A549 (cell line): ENCODE data around the gene GRIK1.

Source experiments
- BHLHE40 ChIP-seq: IDR thresholded peaks from 2 replicates; pipeline ENCODE4 v1.6.1; 2012; ENCODE audit warnings: low read depth, low read length, inconsistent platforms
- CTCF ChIP-seq: fragments of >200 bp; sonication (Bioruptor Twin); formaldehyde crosslinking; IDR thresholded peaks from 3 replicates; pipeline ENCODE4 v1.5.1; 2016
- EP300 ChIP-seq, 2 experiments: fragments of >200 bp; sonication (Bioruptor Twin); formaldehyde crosslinking; IDR thresholded peaks; 2 replicates in 1 of 2; 3 replicates in 1 of 2; pipeline ENCODE4 v1.6.1; 2016 to 2017
- HOXB5 ChIP-seq: fragments of 250-450 bp; sonication (Bioruptor Pico); IDR thresholded peaks from 2 replicates; pipeline ENCODE4 v1.5.0; 2020; ENCODE audit warnings: mild to moderate bottlenecking, moderate library complexity
- JUNB ChIP-seq: fragments of >200 bp; sonication (Bioruptor Twin); formaldehyde crosslinking; IDR thresholded peaks from 2 replicates; pipeline ENCODE4 v1.6.1; 2016
- MYC ChIP-seq: IDR thresholded peaks from 2 replicates; pipeline ENCODE4 v1.6.1; 2012; ENCODE audit warnings: mild to moderate bottlenecking, inconsistent platforms, low read length, improper control_type of control experiment, borderline replicate concordance
- PHF8 ChIP-seq: fragments of 200-600 bp; sonication (generic); IDR thresholded peaks from 2 replicates; pipeline ENCODE4 v1.6.1; 2016; ENCODE audit warnings: low read depth, mild to moderate bottlenecking, antibody characterized with exemption, moderate library complexity, borderline replicate concordance
- POLR2A ChIP-seq: IDR thresholded peaks from 2 replicates; pipeline ENCODE4 v1.6.1; 2012; ENCODE audit warnings: mild to moderate bottlenecking, low read length
- RAD21 ChIP-seq, 2 experiments: fragments of >200 bp in 1 of 2; sonication (Bioruptor Twin) in 1 of 2; formaldehyde crosslinking in 1 of 2; IDR thresholded peaks in 1 of 2; conservative IDR thresholded peaks in 1 of 2; 2 replicates in 1 of 2; 3 replicates in 1 of 2; pipeline ENCODE4 v1.6.1; 2012 to 2018; ENCODE audit warnings: inconsistent platforms in 1 of 2
- RCOR1 ChIP-seq: fragments of 150-350 bp; IDR thresholded peaks from 2 replicates; pipeline ENCODE4 v1.6.1; 2014; ENCODE audit warnings: antibody characterized with exemption, low read length, low read depth
- RFX5 ChIP-seq: fragments of 450-650 bp; IDR thresholded peaks from 2 replicates; pipeline ENCODE4 v1.7.1; 2014; ENCODE audit warnings: antibody characterized with exemption, mild to moderate bottlenecking, moderate library complexity
- TF ChIP-seq, protein P1 (sequence below): fragments of 150-350 bp; IDR thresholded peaks from 2 replicates; pipeline ENCODE4 v1.6.1; 2014; ENCODE audit warnings: low read depth, mild to moderate bottlenecking, low read length

DNA sequence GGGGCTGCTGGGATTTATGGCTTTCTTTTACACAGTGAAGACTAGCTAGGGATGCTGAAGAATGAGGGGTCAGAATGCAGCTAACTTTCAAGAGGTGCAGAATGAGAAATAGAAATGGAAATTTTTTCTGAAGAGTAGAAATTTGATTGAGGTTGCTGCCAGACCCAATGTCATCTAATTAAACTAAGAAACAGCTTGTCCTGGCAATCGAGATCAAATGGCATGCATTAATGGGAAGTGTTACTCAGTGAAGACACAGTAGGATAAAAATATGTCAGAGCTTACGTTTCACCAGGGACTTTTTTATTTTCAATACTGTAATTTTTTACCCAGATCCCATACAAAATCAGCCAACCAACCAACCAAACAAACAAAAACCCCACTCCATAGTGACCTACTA is 306.0 kb downstream of the GRIK1 start:
- TF ChIP-seq, protein P1, sequence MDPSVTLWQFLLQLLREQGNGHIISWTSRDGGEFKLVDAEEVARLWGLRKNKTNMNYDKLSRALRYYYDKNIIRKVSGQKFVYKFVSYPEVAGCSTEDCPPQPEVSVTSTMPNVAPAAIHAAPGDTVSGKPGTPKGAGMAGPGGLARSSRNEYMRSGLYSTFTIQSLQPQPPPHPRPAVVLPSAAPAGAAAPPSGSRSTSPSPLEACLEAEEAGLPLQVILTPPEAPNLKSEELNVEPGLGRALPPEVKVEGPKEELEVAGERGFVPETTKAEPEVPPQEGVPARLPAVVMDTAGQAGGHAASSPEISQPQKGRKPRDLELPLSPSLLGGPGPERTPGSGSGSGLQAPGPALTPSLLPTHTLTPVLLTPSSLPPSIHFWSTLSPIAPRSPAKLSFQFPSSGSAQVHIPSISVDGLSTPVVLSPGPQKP: no peak
- TF ChIP-seq CTCF (no peak), RAD21 (conservative IDR thresholded peaks at IDR 0.05 in 1 of 2, IDR thresholded peaks at IDR 0.05 in 1 of 2) (no peak), POLR2A (no peak), RFX5 (no peak), EP300 (IDR thresholded peaks at IDR 0.05) (no peak), MYC (no peak), JUNB (no peak), PHF8 (no peak), HOXB5 (CRISPR knock-in tag) (no peak), RCOR1 (no peak), BHLHE40 (no peak)
